Tibial artery (tissue), 4 donors: ENCODE results near the gene CDK11B.
"Not testable (repeated sequence)": the region's sequence is repeated elsewhere in the genome, so short reads cannot be mapped to it uniquely, and the experiment has no call there.

Experiments used
- DNase-seq, 2 donors: peaks; one replicate each; pipeline ENCODE4 v3.0.0-alpha.2; 2019
- H3K27ac ChIP-seq, 2 donors: fragments of 200-600 bp; sonication (generic) in 1 of 2; 1 replicate in 1 of 2; 2 replicates in 1 of 2; pipeline ENCODE4 v1.5.1; 2018 to 2019; ENCODE audit warnings: mild to moderate bottlenecking in 1 of 2
- H3K27me3 ChIP-seq, 2 donors: fragments of 200-600 bp; sonication (generic) in 1 of 2; one replicate each; pipeline versions ENCODE4 v1.5.1 to v1.6.0; 2016 to 2019
- H3K36me3 ChIP-seq, 3 donors: fragments of 200-600 bp; sonication (generic) in 2 of 3; one replicate each; pipeline ENCODE4 v1.5.1; 2016 to 2019; ENCODE audit warnings: mild to moderate bottlenecking in 2 of 3
- H3K4me1 ChIP-seq, 4 donors: fragments of 200-600 bp; sonication (generic) in 2 of 4; 1 replicate in 3 of 4; 2 replicates in 1 of 4; pipeline ENCODE4 v1.5.1; 2016 to 2019
- H3K4me3 ChIP-seq, 2 donors: fragments of 200-600 bp; sonication (generic) in 1 of 2; 1 replicate in 1 of 2; 2 replicates in 1 of 2; pipeline ENCODE4 v1.5.1; 2018 to 2019; ENCODE audit warnings: mild to moderate bottlenecking in 2 of 2
- H3K9me3 ChIP-seq, 3 donors: fragments of 200-600 bp; sonication (generic) in 1 of 3; one replicate each; pipeline ENCODE4 v1.5.1; 2016 to 2019
- intact Hi-C: fragments of 100-400 bp; cut with DNase I; formaldehyde crosslinking; loops from one replicate; pipeline ENCODE4 v1.15.0; 2023; ENCODE audit warnings: low total_unique reads
- TF ChIP-seq, protein P1 (sequence below), 2 experiments: fragments of 200-600 bp in 1 of 2; fragments of 450-650 bp in 1 of 2; IDR thresholded peaks; one replicate each; pipeline ENCODE4 v1.5.1; 2017 to 2019; ENCODE audit warnings: antibody characterized with exemption in 2 of 2, mild to moderate bottlenecking in 1 of 2, moderate library complexity in 1 of 2

The CDK11B gene

DNA sequence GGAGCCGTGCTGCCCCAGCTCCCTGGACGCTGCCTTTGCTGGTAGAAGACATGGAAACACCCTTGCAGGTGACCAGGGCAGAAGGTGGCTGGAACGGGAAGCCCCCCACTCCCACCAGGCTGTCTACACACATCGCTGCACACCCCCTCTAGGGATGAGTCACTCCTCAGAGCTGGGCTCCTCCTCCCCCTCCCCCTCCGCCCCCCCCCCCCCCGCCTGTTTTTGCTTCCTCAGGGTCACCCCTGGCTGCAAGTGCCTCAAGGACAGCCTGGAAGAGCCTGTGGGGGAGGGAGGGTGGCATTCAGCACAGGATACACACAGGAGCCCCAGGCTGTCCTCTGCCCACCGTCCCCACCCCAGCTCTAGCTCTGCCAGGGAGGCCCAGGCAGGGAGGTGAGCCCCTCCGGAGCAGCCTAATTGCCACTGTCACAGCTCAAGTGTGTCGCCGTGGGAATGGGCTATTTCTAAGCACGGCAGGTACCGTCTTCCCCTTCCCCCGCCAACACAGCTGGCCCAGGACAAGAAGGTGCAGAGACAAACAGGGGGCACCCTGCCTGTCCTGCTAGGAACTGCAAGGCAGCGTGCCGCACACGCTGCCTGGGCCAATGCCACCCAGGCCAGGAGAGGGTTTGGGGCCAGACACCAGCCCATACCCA lies 61.4 kb downstream of the CDK11B start:
- Histone ChIP-seq H3K27me3 (peaks cover 0 to 53% of the 10 kb centered on the region in 2 donors), H3K9me3 (no peaks in the 10 kb centered on the region), H3K36me3 (no peaks in the 10 kb centered on the region), H3K4me3 (no peak overlapping the region), H3K4me1 (peaks cover 0 to 27% (median 14%) of the 10 kb centered on the region in 4 donors), H3K27ac (no peak overlapping the region)
- intact Hi-C loops = no loop called here
- DNase-seq = no peak
- TF ChIP-seq, protein P1, sequence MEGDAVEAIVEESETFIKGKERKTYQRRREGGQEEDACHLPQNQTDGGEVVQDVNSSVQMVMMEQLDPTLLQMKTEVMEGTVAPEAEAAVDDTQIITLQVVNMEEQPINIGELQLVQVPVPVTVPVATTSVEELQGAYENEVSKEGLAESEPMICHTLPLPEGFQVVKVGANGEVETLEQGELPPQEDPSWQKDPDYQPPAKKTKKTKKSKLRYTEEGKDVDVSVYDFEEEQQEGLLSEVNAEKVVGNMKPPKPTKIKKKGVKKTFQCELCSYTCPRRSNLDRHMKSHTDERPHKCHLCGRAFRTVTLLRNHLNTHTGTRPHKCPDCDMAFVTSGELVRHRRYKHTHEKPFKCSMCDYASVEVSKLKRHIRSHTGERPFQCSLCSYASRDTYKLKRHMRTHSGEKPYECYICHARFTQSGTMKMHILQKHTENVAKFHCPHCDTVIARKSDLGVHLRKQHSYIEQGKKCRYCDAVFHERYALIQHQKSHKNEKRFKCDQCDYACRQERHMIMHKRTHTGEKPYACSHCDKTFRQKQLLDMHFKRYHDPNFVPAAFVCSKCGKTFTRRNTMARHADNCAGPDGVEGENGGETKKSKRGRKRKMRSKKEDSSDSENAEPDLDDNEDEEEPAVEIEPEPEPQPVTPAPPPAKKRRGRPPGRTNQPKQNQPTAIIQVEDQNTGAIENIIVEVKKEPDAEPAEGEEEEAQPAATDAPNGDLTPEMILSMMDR (IDR thresholded peaks at IDR 0.05) = no peak

DNA sequence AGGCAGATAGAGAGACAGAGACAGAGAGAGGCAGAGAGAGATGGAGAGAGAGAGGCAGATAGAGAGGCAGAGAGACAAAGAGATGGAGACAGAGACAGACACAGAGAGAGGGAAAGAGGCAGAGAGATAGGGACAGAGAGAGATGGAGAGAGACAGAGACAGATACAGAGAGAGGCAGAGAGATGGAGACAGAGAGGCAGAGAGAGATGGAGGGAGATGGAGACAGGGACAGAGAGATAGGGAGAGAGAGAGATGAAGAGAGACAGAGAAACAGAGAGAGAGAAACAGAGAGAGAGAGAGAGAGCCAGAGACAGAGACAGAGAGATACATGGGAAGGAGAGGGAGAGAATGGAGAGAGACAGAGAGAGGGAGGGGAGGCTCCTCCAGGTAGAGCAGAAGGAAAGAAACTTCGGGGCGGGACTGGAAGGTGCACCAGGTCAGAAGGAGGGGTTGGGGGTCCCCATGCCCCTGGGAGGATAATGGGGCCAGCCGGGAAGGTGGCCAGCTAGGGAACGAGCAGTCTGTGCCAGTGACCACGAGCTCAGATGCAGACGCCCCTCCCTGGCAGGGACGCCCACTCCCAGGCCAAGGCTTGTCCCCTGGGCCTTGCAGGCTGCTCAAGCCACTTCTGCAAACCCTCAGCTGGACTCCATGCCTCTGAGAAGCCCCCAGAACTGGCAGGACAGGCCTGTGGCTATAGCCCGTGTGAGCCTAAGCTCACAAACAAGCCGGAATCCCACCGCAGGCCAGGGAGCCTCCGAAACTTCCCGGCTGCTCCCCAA lies 62.1 kb downstream of the CDK11B start:
- DNase-seq = no peak
- Histone ChIP-seq H3K36me3 (no peaks in the 10 kb centered on the region), H3K27ac (no peak overlapping the region), H3K4me3 (no peak overlapping the region), H3K4me1 (peaks cover 0 to 27% (median 14%) of the 10 kb centered on the region in 4 donors), H3K9me3 (no peaks in the 10 kb centered on the region), H3K27me3 (peaks cover 0 to 46% of the 10 kb centered on the region in 2 donors)
- intact Hi-C loops = no loop called here
- TF ChIP-seq, protein P1 (IDR thresholded peaks at IDR 0.05) = no peak

DNA sequence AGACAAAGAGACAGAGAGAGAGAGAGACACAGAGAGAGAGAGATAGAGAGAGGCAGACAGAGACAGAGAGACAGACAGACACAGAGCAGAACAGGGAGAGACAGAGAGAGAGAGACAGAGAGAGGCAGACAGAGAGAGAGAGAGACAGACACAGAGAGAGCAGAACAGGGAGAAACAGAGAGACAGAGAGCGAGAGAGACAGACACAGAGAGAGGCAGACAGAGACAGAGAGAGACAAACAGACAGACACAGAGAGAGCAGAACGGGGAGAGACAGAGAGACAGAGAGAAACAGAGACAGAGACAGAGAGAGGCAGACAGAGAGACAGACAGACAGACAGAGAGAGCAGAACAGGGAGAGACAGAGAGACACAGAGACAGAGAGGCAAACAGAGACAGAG lies 63.5 kb downstream of the CDK11B start:
- H3K4me1 ChIP-seq = peaks cover 0 to 23% (median 9%) of the 10 kb centered on the region in 4 donors
- H3K9me3 ChIP-seq, intact Hi-C loops, DNase-seq, H3K27ac ChIP-seq, H3K36me3 ChIP-seq, H3K4me3 ChIP-seq: not testable (repeated sequence)
- peaks cover 0 to 34% of the 10 kb centered on the region in 2 donors for H3K27me3 ChIP-seq

DNA sequence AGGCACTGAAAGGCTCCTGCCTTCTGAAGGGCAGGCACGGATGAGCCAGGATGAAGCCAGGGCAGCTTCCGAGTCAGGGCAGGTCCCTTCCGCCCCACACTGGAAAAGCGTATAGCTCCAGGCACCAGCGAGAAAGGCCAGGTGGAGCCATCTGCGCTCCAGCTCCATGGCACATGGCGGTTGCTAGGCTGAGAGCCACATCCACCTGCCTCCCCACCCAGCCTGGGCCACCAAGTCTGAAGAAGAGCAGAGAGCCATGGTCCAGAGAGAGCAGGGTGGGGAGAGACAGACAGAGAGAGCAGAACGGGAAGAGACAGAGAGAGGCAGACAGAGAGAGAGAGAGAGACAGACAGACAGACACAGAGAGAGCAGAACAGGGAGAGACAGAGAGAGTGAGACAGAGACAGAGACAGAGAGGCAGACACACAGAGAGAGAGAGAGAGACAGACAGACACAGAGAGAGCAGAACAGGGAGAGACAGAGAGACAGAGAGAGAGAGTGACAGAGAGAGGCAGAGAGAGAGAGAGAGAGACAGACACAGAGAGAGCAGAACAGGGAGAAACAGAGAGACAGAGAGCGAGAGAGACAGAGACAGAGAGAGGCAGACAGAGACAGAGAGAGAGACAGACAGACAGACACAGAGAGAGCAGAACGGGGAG lies 64.1 kb downstream of the CDK11B start:
- Histone ChIP-seq H3K27ac (no peak overlapping the region), H3K27me3 (peaks cover 0 to 36% of the 10 kb centered on the region in 2 donors), H3K9me3 (no peaks in the 10 kb centered on the region), H3K4me3 (no peak overlapping the region), H3K4me1 (peaks cover 0 to 19% (median 5%) of the 10 kb centered on the region in 4 donors), H3K36me3 (no peaks in the 10 kb centered on the region)
- TF ChIP-seq, protein P1 (IDR thresholded peaks at IDR 0.05) = no peak
- DNase-seq = no peak
- intact Hi-C loops = no loop called here

DNA sequence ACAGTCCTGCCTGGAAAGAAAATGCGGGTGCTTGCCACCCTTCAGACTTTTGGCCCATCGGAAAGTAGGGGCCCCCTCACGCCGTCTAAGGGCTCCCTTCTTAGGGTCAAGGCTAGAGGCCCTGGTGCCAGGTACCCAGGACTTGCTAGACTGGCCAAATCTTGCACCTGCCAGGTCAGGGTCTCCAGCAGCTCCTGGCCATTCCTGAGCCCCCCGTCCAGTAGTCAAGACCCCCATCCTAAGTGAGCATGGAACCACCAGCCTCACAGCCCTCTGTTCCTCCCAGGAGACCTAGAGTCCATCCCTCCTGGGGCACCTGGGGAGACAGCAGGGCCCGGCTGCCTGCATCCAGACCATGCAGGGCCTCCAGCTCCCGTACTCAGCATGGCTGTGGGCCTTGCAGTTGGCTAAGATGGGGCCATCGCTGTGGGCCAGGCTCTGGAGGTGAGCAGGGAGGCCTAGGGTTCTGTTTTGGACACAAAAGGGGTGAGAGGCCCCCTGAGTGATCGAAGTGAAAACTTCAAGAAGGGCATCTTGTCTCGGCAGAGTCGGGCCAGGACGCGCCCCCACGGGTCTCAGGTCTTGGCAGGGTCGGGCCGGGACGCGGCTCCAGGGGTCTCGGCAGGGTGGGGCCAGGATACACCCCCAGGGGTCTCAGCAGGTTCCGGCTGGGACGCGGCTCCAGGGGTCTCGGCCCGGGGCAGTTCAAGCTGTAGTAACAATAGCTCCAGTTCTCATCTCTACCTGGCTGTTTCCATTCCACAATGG lies 64.8 kb downstream of the CDK11B start:
- Histone ChIP-seq H3K4me1 (peaks cover 0 to 13% (median 0%) of the 10 kb centered on the region in 4 donors), H3K27me3 (peaks cover 0 to 34% of the 10 kb centered on the region in 2 donors), H3K27ac (no peak overlapping the region), H3K4me3 (no peak overlapping the region), H3K36me3 (no peaks in the 10 kb centered on the region), H3K9me3 (no peaks in the 10 kb centered on the region)
- intact Hi-C loops = no loop called here
- TF ChIP-seq, protein P1 (IDR thresholded peaks at IDR 0.05) = no peak
- no peak for DNase-seq
